Measurements from ENCODE around the gene RNPEPL1. TPM values are rescaled to one million over a fixed set of nuclear protein-coding genes. Genes with fewer than 3 reads are reported as not detected.

The RNPEPL1 gene
- total RNA-seq, 4 donors from 2014 or later = 7.2 to 38.7 (median 14.4) TPM

DNA sequence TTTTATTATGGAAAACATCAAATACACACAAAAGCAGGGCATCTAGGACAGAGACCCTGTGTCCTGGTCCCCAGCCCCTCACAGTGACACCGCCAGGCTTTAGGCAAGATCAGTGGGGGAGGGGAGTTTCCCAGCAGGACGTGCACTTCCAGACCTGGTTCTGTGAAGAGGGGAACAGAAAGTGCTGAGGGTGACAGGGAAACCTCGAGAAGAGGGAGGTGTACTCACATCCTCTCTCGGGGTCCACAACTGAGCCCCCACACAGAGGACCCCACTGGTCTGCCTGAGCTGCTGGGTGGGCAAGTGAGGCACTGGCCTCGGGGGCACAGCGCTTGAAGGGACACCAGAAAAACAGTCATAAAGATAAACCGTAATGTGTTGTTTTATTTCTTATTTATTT is 52.6 kb downstream of the RNPEPL1 start:
- TF ChIP-seq POLR2A (IDR thresholded peaks at IDR 0.05) (no peak), CTCF (IDR thresholded peaks at IDR 0.05) (no peak)
- H3K27ac ChIP-seq = no peak overlapping the region
- H3K27me3 ChIP-seq = no peaks in the 10 kb centered on the region
- DNase-seq = no peak
- no peak overlapping the region for H3K4me3 ChIP-seq
- no peaks in the 10 kb centered on the region for H3K4me1 ChIP-seq
- H3K9me3 ChIP-seq = no peaks in the 10 kb centered on the region
- intact Hi-C loops (cut with DNase I; ENCODE audit: low total_unique reads) = no loop called here
- H3K36me3 ChIP-seq = no peaks in the 10 kb centered on the region

GRCh38 chr2:240622060-240622411 is 53.8 kb downstream of the RNPEPL1 start:
- Histone ChIP-seq H3K4me3 (no peak overlapping the region), H3K27ac (no peak overlapping the region), H3K9me3 (no peaks in the 10 kb centered on the region), H3K4me1 (no peaks in the 10 kb centered on the region), H3K27me3 (no peaks in the 10 kb centered on the region), H3K36me3 (no peaks in the 10 kb centered on the region)
- no peak for DNase-seq
- intact Hi-C loops (cut with DNase I; ENCODE audit: low total_unique reads) = no loop called here
- TF ChIP-seq POLR2A (IDR thresholded peaks at IDR 0.05) (no peak), CTCF (IDR thresholded peaks at IDR 0.05) (no peak)

DNA sequence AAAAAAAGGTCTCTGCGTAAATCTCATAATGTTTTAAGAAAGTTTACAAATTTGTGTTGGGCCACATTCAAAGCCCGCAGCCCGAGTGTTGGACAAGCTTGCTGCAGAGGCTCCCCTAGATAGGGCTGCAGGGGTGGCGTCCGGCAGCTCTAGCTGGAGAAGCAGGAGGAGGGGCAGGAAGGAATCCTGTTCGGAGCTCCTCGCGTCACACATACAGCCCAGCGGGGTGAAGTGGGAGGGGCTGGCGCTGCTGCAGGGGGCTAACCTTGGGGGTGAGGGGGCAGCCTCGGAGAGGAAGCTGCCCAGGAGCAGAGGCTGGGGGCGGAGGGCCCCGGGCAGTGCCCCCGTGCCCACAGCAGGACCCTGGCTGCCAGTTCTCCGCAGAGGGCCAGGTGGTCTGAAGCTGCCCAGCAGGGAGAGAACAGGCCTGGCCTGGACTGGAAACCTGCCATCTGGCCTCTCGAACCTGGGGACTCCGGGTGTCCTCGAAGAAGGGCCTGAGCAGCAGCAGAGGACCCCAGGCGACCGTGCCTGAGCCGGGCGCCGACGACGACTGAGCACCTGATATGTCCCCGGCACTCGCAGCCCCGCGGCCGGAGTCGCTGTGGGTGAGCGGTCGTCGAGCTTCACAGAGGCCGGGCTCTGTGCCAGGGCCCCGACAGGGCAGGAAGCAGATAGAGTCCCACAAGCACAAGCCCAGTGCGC is 54.4 kb downstream of the RNPEPL1 start:
- DNase-seq = no peak
- Histone ChIP-seq H3K9me3 (no peaks in the 10 kb centered on the region), H3K4me1 (no peaks in the 10 kb centered on the region), H3K36me3 (no peaks in the 10 kb centered on the region), H3K27ac (no peak overlapping the region), H3K4me3 (no peak overlapping the region), H3K27me3 (no peaks in the 10 kb centered on the region)
- TF ChIP-seq CTCF (IDR thresholded peaks at IDR 0.05) = no peak
- TF ChIP-seq POLR2A (IDR thresholded peaks at IDR 0.05) = no peak
- intact Hi-C loops (cut with DNase I; ENCODE audit: low total_unique reads) = no loop called here

GRCh38 chr2:240623531-240624010 is 55.3 kb downstream of the RNPEPL1 start:
- H3K27ac ChIP-seq = no peak overlapping the region
- no peak overlapping the region for H3K4me3 ChIP-seq
- no peaks in the 10 kb centered on the region for H3K4me1 ChIP-seq
- no peak for DNase-seq
- H3K9me3 ChIP-seq = no peaks in the 10 kb centered on the region
- intact Hi-C loops (cut with DNase I; ENCODE audit: low total_unique reads) = no loop called here
- H3K36me3 ChIP-seq = no peaks in the 10 kb centered on the region
- TF ChIP-seq POLR2A (IDR thresholded peaks at IDR 0.05) (no peak), CTCF (IDR thresholded peaks at IDR 0.05) (no peak)
- H3K27me3 ChIP-seq = no peaks in the 10 kb centered on the region

GRCh38 chr2:240624011-240624949 is 56.0 kb downstream of the RNPEPL1 start:
- no peak overlapping the region for H3K4me3 ChIP-seq
- intact Hi-C loops (cut with DNase I; ENCODE audit: low total_unique reads) = no loop called here
- DNase-seq = no peak

More at GRCh38 chr2:240624011-240624949, 56.0 kb downstream of the RNPEPL1 start:
- Histone ChIP-seq H3K36me3 (no peaks in the 10 kb centered on the region), H3K27me3 (no peaks in the 10 kb centered on the region), H3K27ac (no peak overlapping the region), H3K4me1 (no peaks in the 10 kb centered on the region), H3K9me3 (no peaks in the 10 kb centered on the region)
- TF ChIP-seq POLR2A (IDR thresholded peaks at IDR 0.05) (no peak), CTCF (IDR thresholded peaks at IDR 0.05) (no peak)

Measured in uterus (tissue), 4 donors.